T-helper 9 cell (primary cell): ENCODE data around the gene HGFAC.

ENCODE experiments used
- DNase-seq: peaks from one replicate; pipeline ENCODE4 v3.0.0-alpha.2; 2020

Gene HGFAC

DNA sequence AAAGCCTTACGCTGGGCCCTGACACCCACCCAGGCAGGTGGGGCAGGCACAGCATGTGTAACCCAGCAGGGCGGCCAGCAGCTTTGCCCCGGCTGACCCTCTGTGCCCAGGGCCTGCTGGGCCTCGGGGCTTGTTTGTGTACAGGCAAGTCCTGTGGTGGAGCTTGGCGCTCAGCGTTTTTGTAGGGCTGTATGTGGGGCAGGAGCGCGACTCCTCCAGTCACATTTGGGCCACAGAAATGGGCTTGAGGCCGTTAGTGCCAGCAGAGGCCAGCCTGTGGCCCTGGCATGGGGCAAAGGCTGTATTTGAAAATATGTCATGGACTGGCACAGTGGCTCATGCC lies 14.7 kb upstream of the HGFAC start:
- DNase-seq, result no peak

DNA sequence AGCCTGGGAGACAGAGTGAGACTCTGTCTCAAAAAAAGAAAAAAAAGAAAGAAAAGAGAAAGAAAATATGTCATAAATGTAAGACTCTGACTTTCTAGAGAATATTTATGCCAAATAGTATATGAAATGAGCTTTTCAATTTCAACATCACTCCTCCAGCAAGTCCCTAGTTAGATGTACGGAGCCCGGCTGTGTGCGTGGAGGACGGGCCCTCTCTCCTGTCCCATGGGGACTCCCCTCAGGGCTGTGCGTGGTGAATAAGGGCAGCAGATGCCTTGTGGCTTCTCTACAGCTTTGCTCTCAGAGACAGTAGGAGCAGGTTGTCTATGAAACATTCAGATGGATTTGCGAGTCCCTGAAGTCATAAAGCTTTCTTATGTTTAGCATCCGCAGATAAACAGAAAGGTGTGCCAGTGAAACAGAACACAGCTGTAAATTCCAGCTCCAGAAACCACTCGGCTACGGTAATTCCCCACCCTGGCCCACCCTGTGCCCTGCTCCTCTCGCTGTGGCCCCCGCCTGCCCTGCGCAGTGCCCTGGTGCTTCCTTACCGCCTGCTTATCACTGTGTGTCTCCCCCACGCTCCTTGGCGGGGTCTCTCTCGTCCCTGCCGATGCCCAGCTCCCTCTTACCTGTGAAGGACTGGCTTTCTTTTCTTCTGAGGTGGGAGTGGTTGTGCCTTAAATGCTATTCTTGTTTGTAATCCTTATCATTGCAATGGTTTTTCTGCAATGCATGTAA lies 13.9 kb upstream of the HGFAC start:
- DNase-seq, result no peak

DNA sequence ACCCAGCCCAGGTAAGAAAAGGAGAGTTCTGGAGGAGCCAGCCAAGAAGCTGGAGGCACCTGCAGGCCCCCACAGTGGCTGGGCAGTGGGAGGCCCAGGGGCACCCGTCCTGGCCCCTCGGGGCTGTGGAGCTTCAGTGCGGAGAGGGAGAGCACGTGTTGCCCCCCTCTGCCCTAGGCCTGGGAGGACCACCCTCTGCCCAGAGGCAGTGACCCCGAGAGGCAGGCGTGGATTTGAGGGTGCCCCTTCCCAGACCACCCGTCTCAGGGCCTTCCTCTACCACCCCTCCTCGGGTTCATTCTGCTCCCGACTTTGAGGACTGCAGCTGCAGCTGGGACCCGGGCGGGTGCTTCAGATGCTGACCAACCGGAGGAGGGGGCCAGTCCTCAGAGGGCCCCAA lies 12.1 kb upstream of the HGFAC start:
- no peak for DNase-seq

DNA sequence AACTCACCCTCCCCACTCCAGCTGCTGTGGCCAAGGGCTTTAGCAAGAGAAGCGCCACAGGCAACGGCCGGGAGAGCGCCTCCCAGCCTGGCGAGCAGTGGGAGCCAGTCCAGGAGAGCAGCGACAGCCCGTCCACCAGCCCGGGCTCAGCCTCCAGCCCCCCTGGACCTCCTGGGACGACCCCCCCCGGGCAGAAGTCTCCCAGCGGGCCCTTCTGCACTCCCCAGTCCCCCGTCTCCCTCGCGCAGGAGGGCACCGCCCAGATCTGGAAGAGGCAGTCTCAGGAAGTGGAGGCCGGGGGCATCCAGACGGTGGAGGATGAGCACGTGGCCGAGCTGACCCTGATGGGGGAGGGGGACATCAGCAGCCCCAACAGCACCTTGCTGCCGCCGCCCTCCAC lies 11.2 kb upstream of the HGFAC start:
- no peak for DNase-seq

DNA sequence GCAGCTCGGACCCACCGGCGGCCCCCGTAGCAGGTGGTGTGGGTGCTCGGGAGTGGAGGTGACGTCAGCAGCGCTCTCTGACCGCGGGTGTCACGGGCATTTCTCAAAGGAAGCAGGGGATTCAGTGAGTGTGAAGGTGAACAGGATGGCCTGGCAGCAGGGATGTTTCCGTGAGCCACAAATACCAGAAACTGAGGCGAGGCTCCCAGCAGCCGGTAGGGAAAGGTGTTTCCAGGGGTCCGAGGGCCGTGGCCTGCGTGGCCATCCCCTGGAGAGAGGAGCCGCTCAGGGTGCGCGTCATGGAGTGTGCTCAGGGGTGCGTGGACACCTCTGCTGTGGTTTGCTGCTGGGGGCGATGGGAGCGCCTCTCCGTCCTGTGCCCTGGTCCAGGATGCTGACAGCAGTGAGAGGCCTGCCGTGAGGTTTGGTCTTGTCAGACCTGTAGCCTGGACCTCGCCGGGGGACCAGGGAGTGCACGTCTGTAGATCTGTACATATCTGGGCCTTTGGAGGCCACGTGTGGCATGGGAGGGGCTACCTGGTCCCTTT lies 10.2 kb upstream of the HGFAC start:
- no peak for DNase-seq

DNA sequence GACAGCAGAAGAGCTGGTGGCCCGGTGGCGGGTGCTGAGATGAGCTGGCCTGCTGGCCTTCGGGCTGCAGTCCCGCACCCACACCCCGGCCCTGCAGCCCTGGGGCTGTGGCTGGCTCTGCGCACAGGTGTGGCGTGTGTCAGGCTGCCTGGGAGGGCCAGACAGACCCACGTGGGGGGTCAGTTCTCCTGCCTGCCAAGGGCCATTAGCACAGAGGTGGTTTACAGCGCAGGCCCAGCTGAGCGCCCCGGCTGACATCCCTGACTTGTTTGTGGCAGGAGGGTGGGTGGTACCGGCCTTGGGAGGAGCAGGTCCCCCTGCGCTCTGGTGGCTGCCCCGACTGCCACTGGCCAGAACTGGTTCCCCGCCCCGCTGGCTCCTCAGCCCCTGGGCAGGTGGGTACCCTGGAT lies 9.4 kb upstream of the HGFAC start:
- DNase-seq, result no peak

DNA sequence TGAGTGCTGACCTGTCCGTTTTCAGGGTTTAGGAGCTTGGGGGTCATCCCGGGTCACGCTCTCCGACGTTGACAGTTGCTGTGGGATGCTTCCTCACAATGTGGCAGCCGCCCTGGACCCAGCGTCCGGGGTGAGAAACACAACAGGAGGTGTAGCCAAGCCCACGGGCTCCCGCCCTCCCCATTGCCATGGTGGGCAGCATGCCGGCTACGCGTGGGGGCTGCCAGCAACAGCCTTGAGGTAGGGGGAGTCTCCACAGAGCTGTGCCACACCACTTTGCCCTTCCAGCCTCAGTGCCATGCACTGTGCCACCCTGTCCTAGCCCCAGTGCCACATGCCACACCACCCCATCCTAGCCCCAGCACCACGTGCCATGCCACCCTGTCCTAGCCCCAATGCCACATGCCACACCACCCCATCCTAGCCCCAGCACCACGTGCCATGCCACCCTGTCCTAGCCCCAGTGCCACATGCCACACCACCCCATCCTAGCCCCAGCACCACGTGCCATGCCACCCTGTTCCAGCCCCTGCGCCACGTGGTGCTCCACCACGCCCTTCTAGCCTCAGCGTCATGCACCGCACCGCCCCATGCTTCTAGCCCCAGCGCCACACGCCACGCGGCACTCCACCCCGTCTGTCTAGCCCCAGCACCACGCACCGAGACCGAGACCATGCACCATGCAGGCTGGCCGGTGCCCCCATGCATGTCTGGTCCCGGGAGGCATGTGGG lies 8.5 kb upstream of the HGFAC start:
- no peak for DNase-seq

DNA sequence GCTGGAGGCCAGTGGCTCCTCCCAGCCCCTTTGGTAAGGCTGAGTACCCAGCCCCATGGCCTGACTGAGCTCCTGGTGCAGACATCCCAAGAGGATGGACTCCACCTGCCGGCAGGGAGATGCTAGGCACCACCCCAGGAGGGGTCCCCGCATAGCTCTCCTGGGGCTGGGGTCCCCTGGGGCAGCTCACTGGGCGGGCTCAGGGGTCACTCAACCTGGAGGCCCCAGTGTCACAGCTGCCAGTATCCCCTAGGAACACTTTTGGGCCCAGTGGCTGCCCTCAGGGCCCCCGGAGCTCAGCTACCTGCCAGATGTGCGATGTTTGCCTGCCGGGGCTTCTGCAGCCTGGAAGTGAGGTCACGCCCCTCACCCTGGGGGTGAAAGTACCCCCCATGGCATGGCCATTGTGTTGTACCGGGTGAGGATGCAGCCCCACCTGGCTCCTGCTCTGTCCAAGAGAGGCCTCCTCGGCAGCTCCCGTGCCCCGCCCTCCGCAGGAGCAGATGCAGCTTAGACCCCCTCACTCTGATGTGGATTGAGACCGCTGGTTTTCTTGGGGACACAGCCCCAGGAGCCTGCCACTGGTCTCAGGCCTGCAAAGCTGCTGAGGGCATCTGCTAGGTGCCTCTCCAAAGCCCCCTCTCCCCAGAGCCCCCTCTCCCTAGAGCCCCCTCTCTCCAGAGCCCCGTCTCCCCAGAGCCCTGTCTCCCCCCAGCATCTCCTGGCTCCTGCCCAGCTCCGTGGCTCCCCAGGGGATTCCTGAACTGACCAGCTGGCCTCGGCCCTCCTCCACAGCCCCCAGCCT lies 6.7 kb upstream of the HGFAC start:
- DNase-seq, result no peak

DNA sequence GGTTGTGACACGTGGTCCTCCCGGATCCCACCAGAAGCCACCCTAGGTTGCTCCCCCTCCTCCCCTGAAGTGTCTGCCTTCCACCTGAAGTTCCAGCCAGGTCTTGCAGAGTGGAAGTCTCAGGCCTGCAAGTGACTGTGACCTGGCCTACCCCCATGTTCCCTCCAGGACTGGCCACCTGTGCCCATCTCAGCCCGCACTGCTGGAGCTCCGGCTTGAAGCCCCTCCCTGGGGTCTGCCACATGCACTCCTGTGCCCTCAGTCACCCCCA lies 6.1 kb upstream of the HGFAC start:
- no peak for DNase-seq

DNA sequence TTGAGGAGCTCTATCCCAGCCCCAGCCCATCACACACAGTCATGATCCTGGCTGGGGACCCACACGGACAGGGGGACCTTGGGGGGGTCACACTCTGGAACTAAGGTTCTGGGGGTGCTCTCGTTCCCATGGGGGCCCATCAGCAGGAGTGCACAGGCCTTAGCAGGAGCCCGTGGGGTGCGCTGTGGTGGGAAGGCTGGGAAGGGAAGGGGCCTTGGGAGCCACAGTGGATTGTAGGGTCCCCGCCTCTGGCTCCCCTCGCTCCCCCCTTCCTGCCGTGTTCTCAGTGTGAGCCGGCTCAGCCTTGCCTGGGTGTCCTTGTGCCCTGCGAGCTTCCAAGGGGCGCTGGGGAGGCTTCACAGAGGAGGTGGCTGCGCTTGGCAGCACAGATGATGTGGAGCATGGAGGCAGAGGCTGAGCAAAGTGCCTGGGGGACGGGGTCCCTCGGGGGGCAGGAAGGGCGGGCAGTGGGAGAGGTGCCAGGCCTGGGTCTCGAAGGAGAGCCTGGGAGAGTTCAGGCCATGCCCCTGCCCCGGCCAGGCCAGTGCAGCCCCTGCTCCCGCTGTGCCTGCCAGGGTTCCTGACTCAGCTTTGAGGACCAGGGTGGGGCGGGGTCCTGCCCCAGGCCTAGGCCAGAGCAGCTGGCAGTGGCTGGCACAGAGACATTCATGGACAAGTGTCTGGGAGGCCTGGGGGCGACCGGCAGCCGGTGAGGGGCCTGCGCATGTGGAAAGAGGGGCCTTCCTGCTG lies 5.5 kb upstream of the HGFAC start:
- no peak for DNase-seq

DNA sequence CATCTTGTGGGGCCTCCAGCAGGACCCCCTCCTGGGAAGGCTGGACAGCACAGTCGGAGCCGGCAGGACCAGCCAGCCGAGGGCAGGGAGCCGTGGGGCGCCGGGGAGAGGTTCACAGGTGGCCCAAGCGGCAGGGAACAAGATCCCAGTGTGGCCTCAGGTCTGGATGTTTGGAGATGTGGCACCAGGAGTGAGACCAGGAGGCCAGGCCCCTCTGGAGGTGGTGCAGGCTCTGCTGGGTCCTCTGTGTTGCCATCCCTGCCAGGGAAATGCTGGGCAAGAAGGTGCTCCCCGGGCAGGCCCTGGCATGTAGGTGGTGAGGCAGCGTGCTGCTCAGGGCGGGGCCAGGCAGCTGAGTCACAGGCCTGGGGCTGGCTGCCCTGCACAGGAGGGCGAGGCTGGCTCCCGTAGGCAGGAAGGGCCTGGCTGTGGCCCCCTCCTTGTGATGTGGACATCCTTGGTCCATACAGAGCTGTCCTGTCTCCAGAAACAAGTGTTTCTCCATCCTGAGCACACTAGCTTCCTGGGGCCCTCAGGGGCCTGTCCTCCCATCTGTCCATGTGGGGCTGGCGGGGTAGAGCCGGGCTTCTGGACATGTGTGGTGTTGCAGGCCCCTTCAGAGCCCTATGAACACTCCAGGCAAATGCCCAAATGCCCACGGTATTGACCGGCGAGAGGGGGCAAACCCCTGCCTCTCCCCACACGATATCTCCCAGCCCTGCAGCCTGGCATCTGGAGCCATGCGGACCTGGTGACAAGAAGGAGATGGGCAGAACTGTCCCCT lies 4.8 kb upstream of the HGFAC start:
- DNase-seq, result no peak

DNA sequence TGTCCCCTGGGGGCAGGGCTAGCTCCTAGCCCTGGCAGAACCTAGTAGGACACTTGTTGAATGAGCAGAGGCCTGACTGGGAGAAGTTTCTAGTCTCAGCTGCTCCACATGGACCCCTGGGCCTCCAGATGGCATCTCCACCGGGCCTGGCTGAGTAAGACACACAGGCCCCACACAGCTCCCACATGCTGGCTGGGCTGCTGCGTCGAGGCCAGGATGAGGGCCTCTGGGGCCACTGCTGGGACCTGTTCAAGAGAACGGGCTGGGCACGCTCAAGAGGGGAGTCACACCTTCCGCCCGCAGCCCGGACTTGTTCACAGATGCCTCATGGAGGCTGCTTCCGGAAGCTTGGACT lies 4.2 kb upstream of the HGFAC start:
- no peak for DNase-seq

DNA sequence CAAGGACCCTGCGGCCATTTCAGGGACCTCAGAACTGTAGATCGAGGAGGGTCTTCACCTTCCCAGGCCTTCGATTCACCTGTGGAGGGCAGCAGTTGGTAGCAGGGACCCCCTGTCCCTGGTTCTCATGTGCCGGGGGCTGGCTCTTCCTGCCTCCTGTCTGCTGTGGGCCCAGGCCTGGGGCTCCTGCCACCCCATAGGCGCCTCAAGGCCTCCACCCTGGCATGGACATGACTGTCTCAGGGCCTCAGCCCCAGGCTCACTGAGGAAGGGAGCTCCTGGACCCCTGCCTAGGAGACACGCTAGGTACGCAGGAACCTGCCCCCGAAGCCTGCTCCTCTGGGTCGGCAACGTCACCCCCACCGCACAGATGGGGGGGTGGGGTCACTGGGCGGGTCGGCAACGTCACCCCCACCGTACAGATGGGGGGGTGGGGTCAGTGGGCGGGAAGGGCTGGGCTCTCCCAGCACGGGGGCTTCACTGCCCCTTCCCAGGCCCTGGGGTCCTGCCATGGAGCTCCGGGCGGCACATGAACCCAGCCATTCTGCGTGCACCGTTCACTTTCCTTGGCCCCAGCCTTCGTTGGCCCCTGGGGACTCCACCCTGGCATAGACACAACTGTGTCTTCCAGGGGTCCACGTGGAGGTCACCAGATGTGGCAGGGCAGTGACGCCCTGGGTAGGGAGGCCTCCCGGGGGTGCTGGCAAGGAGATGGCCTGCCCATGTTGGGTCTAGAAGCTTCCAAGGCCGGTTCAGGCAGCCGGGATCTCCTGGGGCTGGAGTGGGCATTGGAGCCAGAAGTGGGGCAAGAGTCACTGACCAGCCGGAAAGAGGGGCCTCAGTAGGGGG lies 3.5 kb upstream of the HGFAC start:
- no peak for DNase-seq

DNA sequence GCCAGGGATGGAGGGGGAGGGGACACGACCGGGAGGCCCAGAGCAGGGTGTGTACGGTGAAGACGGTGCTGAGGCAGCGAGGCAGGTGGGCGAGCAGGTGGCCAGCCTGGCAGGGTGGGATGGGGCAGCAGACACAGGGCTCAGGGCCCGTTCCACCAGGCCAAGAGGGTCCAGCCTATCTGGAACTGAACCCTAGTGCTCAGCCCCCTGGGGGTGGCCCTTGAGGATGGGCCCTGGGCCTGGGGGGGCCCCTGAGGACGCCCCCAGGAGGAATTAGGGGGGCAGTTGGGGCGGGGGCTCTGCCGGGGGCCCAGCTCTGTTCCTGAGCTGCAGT lies 3.0 kb upstream of the HGFAC start:
- no peak for DNase-seq

DNA sequence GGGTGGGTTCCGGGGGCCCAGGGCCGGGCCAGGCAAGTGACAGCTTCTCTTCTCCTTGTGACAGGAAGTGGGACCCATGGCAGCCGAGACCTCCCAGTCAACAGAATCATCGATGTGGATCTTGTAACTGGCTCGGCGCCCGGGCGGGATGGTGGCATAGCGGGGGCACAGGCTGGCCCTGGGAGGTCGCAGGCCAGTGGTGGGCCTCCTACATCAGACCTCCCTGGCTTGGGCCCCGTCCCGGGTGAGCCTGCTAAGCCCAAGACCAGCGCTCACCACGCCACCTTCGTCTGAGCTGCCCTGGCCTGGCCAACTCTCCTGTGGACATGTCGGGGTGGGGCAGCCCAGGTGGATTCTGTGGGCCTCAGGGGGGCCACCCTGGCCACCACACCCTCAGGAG lies 2.4 kb upstream of the HGFAC start:
- no peak for DNase-seq

DNA sequence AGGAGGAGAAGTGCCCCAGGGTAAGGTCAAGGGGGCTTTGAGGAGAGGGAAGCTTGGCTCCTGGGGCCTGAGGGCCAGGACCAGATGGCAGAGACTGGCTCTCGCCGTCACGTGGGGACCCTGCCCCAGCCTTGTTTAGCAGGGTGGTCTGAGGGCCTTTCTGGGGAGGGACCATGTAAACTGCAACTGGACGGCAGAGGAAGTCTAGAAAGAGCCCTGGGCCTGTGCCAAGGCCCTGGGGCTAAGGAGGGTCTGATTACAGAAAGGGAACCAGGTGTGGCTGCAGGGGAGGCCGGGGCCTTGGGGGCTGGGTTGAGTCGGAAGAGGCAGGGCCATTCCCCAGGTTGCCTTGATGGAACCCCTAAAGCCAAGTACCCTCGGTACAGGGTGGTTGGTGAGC lies 1.8 kb upstream of the HGFAC start:
- no peak for DNase-seq

DNA sequence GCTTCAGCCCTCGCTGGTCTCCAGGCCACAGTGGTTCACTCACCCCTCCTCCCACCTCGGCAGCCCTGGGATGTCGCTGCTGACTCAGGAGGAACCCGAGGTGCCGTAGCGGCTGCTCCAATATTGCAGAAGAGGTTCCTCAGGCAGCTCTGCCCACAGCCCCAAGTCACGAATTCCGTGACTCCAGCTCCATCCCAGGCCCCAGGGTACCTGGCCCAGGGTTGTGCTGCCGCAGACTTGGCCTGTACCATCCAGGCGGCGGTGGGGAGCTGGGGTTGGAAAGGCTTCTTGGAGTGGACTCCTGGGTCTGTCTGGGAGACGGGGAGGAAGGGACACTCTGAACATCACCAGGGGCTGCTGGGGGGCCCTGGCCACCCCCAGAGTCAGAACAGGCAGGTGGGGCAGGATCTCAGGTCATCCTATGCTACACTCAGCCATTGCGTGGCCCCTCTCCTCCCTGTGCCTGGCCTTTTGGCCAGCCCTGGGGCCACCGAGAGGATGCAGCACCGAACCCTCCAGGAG lies 728 bp upstream of the HGFAC start:
- no peak for DNase-seq

DNA sequence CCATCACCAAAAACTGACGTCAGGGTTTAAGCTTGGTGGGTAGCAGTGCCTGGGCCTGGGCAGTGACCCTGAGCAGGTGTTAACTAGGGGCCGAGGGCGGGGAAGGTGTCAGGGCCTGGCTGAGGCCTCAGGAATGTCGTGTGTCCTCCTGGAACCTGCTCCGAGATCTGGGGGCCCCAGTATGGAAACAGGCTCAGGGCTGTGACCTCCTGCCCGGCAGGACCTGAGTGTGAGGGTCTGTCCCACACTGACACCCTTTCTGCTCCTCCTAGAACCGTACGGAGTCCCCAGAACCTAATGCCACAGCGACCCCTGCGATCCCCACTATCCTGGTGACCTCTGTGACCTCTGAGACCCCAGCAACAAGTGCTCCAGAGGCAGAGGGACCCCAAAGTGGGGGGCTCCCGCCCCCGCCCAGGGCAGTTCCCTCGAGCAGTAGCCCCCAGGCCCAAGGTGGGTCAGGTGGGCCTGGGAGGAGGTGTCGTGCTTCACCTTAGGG lies 741 bp downstream of the HGFAC start:
- no peak for DNase-seq

DNA sequence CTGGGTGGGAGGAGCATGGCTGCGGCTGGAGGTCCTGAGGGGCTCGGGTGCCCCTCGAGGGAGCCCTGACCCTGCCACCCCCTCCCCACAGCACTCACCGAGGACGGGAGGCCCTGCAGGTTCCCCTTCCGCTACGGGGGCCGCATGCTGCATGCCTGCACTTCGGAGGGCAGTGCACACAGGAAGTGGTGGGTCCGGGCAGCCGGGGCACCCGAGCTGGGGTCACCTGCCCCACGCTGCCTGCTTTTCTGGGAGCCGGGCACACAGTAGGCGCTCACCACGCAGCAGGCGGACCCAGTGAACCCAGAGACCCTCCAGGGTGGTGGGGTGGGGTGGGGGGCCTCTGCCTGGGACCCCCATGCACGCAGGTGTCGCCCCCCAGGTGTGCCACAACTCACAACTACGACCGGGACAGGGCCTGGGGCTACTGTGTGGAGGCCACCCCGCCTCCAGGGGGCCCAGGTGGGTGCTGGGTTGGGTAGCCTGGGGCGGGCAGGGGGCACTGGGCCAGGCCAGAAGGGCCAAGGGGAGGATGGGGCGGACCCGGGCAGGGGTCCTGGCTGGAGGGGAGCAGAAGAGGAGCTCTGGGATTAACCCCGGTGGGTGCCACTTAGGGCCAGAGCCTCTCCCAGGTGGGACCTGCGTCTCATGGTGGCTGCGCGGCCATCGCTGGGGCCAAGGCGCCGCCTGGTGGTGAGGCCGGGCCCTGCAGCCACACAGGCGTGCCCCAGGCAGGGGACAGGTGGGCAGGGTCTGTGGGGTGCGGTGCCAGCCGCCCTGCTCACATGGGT lies 1.4 kb downstream of the HGFAC start:
- DNase-seq, result peak; percentile 62

DNA sequence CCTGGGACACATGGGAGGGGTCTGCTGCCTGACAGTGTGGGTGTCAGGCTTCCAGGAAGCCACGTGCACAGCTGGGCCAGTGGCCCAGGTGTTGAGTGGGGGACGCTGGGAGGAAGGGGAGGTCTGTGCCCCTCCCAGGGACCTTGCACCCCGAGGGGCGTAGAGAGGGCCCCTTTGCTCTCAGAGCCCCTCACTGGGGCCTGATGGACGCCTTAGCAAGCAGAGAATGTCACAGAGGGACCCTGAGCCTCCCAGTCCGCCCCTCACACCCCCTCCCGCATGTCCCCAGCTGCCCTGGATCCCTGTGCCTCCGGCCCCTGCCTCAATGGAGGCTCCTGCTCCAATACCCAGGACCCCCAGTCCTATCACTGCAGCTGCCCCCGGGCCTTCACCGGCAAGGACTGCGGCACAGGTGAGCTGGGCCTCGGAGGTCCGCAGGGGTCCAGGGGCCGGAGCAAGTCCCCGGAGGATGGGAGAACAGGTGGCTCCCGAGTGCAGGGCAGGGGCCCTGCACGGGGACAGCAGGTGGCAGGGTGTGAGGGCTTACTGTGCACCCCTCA lies 2.1 kb downstream of the HGFAC start:
- no peak for DNase-seq
